ENCODE results near the gene MAN1C1.

The MAN1C1 gene

GRCh38 chr1:25613091-25613490, 3.5 kb upstream of the MAN1C1 start:
- TF ChIP-seq MAX (IDR thresholded peaks at IDR 0.05) (no peak), CREB1 (IDR thresholded peaks at IDR 0.05; ENCODE audit: low read depth) (no peak), TAF1 (IDR thresholded peaks at IDR 0.05; ENCODE audit: low read depth) (no peak), REST (IDR thresholded peaks at IDR 0.05; ENCODE audit: low read depth) (no peak), CEBPB (IDR thresholded peaks at IDR 0.05) (no peak), EP300 (IDR thresholded peaks at IDR 0.05; ENCODE audit: borderline replicate concordance) (no peak), TEAD4 (IDR thresholded peaks at IDR 0.05) (no peak), TCF12 (IDR thresholded peaks at IDR 0.05; ENCODE audit: low read depth) (no peak), ZBTB7A (IDR thresholded peaks at IDR 0.05; ENCODE audit: low read depth) (no peak), NFIC (IDR thresholded peaks at IDR 0.05) (no peak), USF1 (IDR thresholded peaks at IDR 0.05) (no peak), FOXM1 (IDR thresholded peaks at IDR 0.05; ENCODE audit: borderline replicate concordance, low read depth) (no peak), YY1 (IDR thresholded peaks at IDR 0.05; ENCODE audit: low read depth) (no peak), EGR1 (IDR thresholded peaks at IDR 0.05) (no peak)

GRCh38 chr1:25614501-25615171, 2.0 kb upstream of the MAN1C1 start:
- TF ChIP-seq ZBTB7A (IDR thresholded peaks at IDR 0.05; ENCODE audit: low read depth) (no peak), REST (IDR thresholded peaks at IDR 0.05; ENCODE audit: low read depth) (no peak), NFIC (IDR thresholded peaks at IDR 0.05) (no peak), TCF12 (IDR thresholded peaks at IDR 0.05; ENCODE audit: low read depth) (no peak), CREB1 (IDR thresholded peaks at IDR 0.05; ENCODE audit: low read depth) (no peak), EP300 (IDR thresholded peaks at IDR 0.05; ENCODE audit: borderline replicate concordance) (no peak), TAF1 (IDR thresholded peaks at IDR 0.05; ENCODE audit: low read depth) (no peak), EGR1 (IDR thresholded peaks at IDR 0.05) (no peak), YY1 (IDR thresholded peaks at IDR 0.05; ENCODE audit: low read depth) (no peak), CEBPB (IDR thresholded peaks at IDR 0.05) (no peak), TEAD4 (IDR thresholded peaks at IDR 0.05) (no peak)

GRCh38 chr1:25615172-25615541, 1.4 kb upstream of the MAN1C1 start:
- TF ChIP-seq FOXM1 (IDR thresholded peaks at IDR 0.05; ENCODE audit: borderline replicate concordance, low read depth), result no peak
- TF ChIP-seq EGR1 (IDR thresholded peaks at IDR 0.05), result no peak
- TF ChIP-seq MAX (IDR thresholded peaks at IDR 0.05), result no peak
- no peak for TF ChIP-seq REST (IDR thresholded peaks at IDR 0.05; ENCODE audit: low read depth)
- TF ChIP-seq ZBTB7A (IDR thresholded peaks at IDR 0.05; ENCODE audit: low read depth), result no peak
- no peak for TF ChIP-seq TAF1 (IDR thresholded peaks at IDR 0.05; ENCODE audit: low read depth)
- no peak for TF ChIP-seq CEBPB (IDR thresholded peaks at IDR 0.05)
- no peak for TF ChIP-seq CREB1 (IDR thresholded peaks at IDR 0.05; ENCODE audit: low read depth)
- TF ChIP-seq YY1 (IDR thresholded peaks at IDR 0.05; ENCODE audit: low read depth), result no peak
- no peak for TF ChIP-seq USF1 (IDR thresholded peaks at IDR 0.05)
- no peak for TF ChIP-seq EP300 (IDR thresholded peaks at IDR 0.05; ENCODE audit: borderline replicate concordance)

- TF ChIP-seq USF1 (IDR thresholded peaks at IDR 0.05) (no peak), YY1 (IDR thresholded peaks at IDR 0.05; ENCODE audit: low read depth) (no peak), EGR1 (IDR thresholded peaks at IDR 0.05) (no peak), TCF12 (IDR thresholded peaks at IDR 0.05; ENCODE audit: low read depth) (no peak), EP300 (IDR thresholded peaks at IDR 0.05; ENCODE audit: borderline replicate concordance) (no peak), CREB1 (IDR thresholded peaks at IDR 0.05; ENCODE audit: low read depth) (no peak), ZBTB7A (IDR thresholded peaks at IDR 0.05; ENCODE audit: low read depth) (no peak), MAX (IDR thresholded peaks at IDR 0.05) (no peak), FOXM1 (IDR thresholded peaks at IDR 0.05; ENCODE audit: borderline replicate concordance, low read depth) (no peak), CEBPB (IDR thresholded peaks at IDR 0.05) (no peak), RAD21 (IDR thresholded peaks at IDR 0.05; ENCODE audit: low read depth) (no peak), REST (IDR thresholded peaks at IDR 0.05; ENCODE audit: low read depth) (no peak), NFIC (IDR thresholded peaks at IDR 0.05) (no peak), TAF1 (IDR thresholded peaks at IDR 0.05; ENCODE audit: low read depth) (no peak; the same call in 1 of the 2 replicates), TEAD4 (IDR thresholded peaks at IDR 0.05) (no peak)
These were observed 962 bp upstream of the MAN1C1 start for GRCh38 chr1:25615563-25616094.
